ENCODE results near the gene ALOX15B. TPM values are rescaled to one million over a fixed set of nuclear protein-coding genes. Genes with fewer than 3 reads are reported as not detected.
A peak's percentile ranks its signal among the peaks of the same experiment; 100 is the strongest.

Gene ALOX15B
- total and polyA plus RNA-seq, 4 experiments from 2014 or later: 0.15 TPM; not detected in 3

- Mint-ChIP-seq H3K27ac (no peak overlapping the region), H3K9me3 (no peaks in the 10 kb centered on the region), H3K27me3 (peaks cover 29 to 45% of the 10 kb centered on the region in 2 donors), H3K4me3 (no peak overlapping the region), H3K36me3 (no peaks in the 10 kb centered on the region), H3K4me1 (no peaks in the 10 kb centered on the region)
- DNase-seq: no peak
- no peaks in the 10 kb centered on the region for H3K4me1 ChIP-seq (ENCODE audit: insufficient read depth, low read length)
- H3K36me3 ChIP-seq (ENCODE audit: insufficient read depth, low read length): no peaks in the 10 kb centered on the region
- intact Hi-C loops (cut with micrococcal nuclease): no loop called here
- H3K9me3 ChIP-seq (ENCODE audit: control insufficient read depth in 1 of 2, low read length in 2 of 2): no peaks in the 10 kb centered on the region
- POLR2A ChIA-PET (ENCODE audit: partially characterized antibody): no interaction called here
- no peak overlapping the region for H3K4me3 ChIP-seq (ENCODE audit: low read length in 2 of 2)
- H3K27ac ChIP-seq (ENCODE audit: low read depth, low read length): no peak overlapping the region
- CTCF ChIA-PET (ENCODE audit: partially characterized antibody): no interaction called here
- peaks cover 8% of the 10 kb centered on the region for H3K27me3 ChIP-seq (ENCODE audit: insufficient read depth, low read length)
Measured at GRCh38 chr17:8029121-8029520, 9.7 kb upstream of the ALOX15B start.

GRCh38 chr17:8031261-8031661 lies 7.6 kb upstream of the ALOX15B start:
- Mint-ChIP-seq H3K4me3 (no peak overlapping the region), H3K36me3 (no peaks in the 10 kb centered on the region), H3K4me1 (no peaks in the 10 kb centered on the region), H3K9me3 (no peaks in the 10 kb centered on the region), H3K27ac (no peak overlapping the region), H3K27me3 (peaks cover 23 to 45% of the 10 kb centered on the region in 2 donors)
- no peak for DNase-seq
- Histone ChIP-seq H3K4me1 (ENCODE audit: insufficient read depth, low read length) (no peaks in the 10 kb centered on the region), H3K4me3 (ENCODE audit: low read length in 2 of 2) (no peak overlapping the region), H3K27me3 (ENCODE audit: insufficient read depth, low read length) (peaks cover 8% of the 10 kb centered on the region), H3K9me3 (ENCODE audit: control insufficient read depth in 1 of 2, low read length in 2 of 2) (no peaks in the 10 kb centered on the region), H3K36me3 (ENCODE audit: insufficient read depth, low read length) (no peaks in the 10 kb centered on the region), H3K27ac (ENCODE audit: low read depth, low read length) (no peak overlapping the region)
- ChIA-PET CTCF (ENCODE audit: partially characterized antibody) (no interaction called here), POLR2A (ENCODE audit: partially characterized antibody) (no interaction called here)
- intact Hi-C loops (cut with micrococcal nuclease): no loop called here

DNA sequence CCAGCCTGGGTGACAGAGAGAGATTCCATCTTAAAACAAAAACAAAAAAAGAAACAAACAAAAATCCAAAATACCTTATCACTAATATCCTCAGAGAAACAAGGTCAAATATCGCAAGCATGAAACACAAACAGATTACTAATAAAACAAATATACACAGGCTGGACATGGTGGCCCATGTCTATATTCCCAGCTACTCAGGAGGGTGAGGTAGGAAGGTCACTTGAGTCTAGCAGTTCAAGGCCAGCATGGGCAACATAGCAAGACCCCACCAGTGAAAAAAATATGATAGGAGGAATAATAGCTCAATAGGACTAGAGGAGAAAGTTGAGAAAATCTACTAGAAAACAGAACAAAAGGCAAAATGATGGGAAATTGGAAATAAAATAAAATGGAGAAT lies 6.9 kb upstream of the ALOX15B start:
- ChIA-PET CTCF (ENCODE audit: partially characterized antibody) (no interaction called here), POLR2A (ENCODE audit: partially characterized antibody) (interaction anchor here (0.7 kb wide), 1 partner anchor 199 kb away, joined by 3 read pairs; no protein-coding TSS in a partner anchor)
- no peak overlapping the region for H3K4me3 ChIP-seq (ENCODE audit: low read length in 2 of 2)

DNA sequence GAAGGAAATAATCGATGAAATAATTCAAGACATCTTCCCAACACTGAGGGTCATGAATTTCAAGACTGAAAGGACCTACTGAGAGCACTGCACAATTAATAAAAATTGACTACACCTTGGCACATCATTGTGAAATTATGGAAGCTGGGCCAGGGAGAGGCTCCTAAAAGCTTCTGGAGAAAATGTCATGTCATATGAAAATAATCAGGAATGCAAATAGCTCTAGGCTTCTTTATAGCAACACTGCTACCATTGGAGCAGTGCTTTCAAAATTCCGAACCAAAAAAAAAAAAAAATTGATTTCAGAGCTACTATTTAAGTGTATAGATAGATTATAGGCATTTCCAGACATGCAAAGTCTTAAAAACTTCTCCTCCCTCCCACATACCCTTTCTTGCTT lies 6.4 kb upstream of the ALOX15B start:
- ChIA-PET CTCF (ENCODE audit: partially characterized antibody) (no interaction called here), POLR2A (ENCODE audit: partially characterized antibody) (interaction anchor here (0.7 kb wide), 1 partner anchor 200 kb away, joined by 3 read pairs; no protein-coding TSS in a partner anchor)
- intact Hi-C loops (cut with micrococcal nuclease): no loop called here
- Mint-ChIP-seq H3K27ac (no peak overlapping the region), H3K4me1 (no peaks in the 10 kb centered on the region), H3K4me3 (no peak overlapping the region), H3K9me3 (peaks cover 0 to 2% (median 0%) of the 10 kb centered on the region in 8 donors), H3K36me3 (peaks cover 0 to 2% of the 10 kb centered on the region in 2 donors), H3K27me3 (peaks cover 24 to 42% of the 10 kb centered on the region in 2 donors)
- DNase-seq: no peak
- no peak overlapping the region for H3K27ac ChIP-seq (ENCODE audit: low read depth, low read length)
- no peaks in the 10 kb centered on the region for H3K36me3 ChIP-seq (ENCODE audit: insufficient read depth, low read length)
- no peak overlapping the region for H3K4me3 ChIP-seq (ENCODE audit: low read length in 2 of 2)
- peaks cover 8% of the 10 kb centered on the region for H3K27me3 ChIP-seq (ENCODE audit: insufficient read depth, low read length)
- H3K9me3 ChIP-seq (ENCODE audit: control insufficient read depth in 1 of 2, low read length in 2 of 2): no peaks in the 10 kb centered on the region
- H3K4me1 ChIP-seq (ENCODE audit: insufficient read depth, low read length): no peaks in the 10 kb centered on the region

More for the DNA sequence above, 6.9 kb upstream of the ALOX15B start:
- Histone ChIP-seq H3K36me3 (ENCODE audit: insufficient read depth, low read length) (no peaks in the 10 kb centered on the region), H3K27me3 (ENCODE audit: insufficient read depth, low read length) (peaks cover 8% of the 10 kb centered on the region), H3K27ac (ENCODE audit: low read depth, low read length) (no peak overlapping the region), H3K4me1 (ENCODE audit: insufficient read depth, low read length) (no peaks in the 10 kb centered on the region), H3K9me3 (ENCODE audit: control insufficient read depth in 1 of 2, low read length in 2 of 2) (no peaks in the 10 kb centered on the region)
- no peaks in the 10 kb centered on the region for H3K4me1 Mint-ChIP-seq
- no peaks in the 10 kb centered on the region for H3K9me3 Mint-ChIP-seq
- intact Hi-C loops (cut with micrococcal nuclease): no loop called here
- H3K4me3 Mint-ChIP-seq: peak overlapping the region in 1 of 8 donors; percentile 36
- H3K27me3 Mint-ChIP-seq: peaks cover 23 to 44% of the 10 kb centered on the region in 2 donors
- no peak for DNase-seq
- H3K27ac Mint-ChIP-seq: no peak overlapping the region
- no peaks in the 10 kb centered on the region for H3K36me3 Mint-ChIP-seq

DNA sequence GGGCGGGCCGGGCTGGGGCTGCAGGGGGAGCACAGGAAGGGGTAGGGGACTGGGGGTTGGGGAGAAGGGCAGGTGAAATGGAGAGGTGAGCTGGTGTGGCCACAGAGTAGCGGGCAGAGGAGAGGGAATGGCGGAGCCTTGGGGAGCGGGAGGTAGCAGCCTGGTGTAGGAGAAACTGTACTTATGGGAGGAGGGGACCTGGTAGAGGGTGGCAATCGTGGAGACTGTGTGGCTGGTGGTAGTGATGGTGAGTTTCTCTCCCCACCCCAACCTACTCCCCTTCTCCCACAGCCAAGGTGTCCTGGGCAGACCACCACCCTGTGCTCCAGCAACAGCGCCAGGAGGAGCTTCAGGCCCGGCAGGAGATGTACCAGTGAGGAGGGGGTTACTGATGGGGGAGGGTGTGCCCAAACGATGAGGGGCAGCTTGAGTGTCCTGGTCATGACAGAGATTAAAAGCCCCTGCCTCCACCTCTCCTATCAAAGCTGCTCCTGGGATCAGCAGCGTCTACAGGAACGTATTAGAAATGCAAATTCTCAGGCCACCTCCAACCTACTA lies 831 bp downstream of the ALOX15B start:
- H3K4me1 Mint-ChIP-seq: peaks cover 0 to 4% (median 0%) of the 10 kb centered on the region in 4 donors
- H3K9me3 Mint-ChIP-seq: peaks cover 0 to 7% (median 0%) of the 10 kb centered on the region in 8 donors
- no peak for DNase-seq
- H3K27me3 ChIP-seq (ENCODE audit: insufficient read depth, low read length): no peaks in the 10 kb centered on the region
- H3K4me3 ChIP-seq (ENCODE audit: low read length in 2 of 2): no peak overlapping the region
- H3K4me1 ChIP-seq (ENCODE audit: insufficient read depth, low read length): no peaks in the 10 kb centered on the region
- no peak overlapping the region for H3K27ac ChIP-seq (ENCODE audit: low read depth, low read length)
- ChIA-PET POLR2A (ENCODE audit: partially characterized antibody) (no interaction called here), CTCF (ENCODE audit: partially characterized antibody) (no interaction called here)
- H3K27me3 Mint-ChIP-seq: peaks cover 16 to 20% of the 10 kb centered on the region in 2 donors
- no peaks in the 10 kb centered on the region for H3K9me3 ChIP-seq (ENCODE audit: control insufficient read depth in 1 of 2, low read length in 2 of 2)
- H3K27ac Mint-ChIP-seq: no peak overlapping the region
- no peak overlapping the region for H3K4me3 Mint-ChIP-seq
- H3K36me3 ChIP-seq (ENCODE audit: insufficient read depth, low read length): no peaks in the 10 kb centered on the region
- H3K36me3 Mint-ChIP-seq: peaks cover 0 to 6% of the 10 kb centered on the region in 2 donors
- intact Hi-C loops (cut with micrococcal nuclease): loop anchor here (2.0 kb wide), 1 partner anchor 49 kb away; no protein-coding TSS in a partner anchor

DNA sequence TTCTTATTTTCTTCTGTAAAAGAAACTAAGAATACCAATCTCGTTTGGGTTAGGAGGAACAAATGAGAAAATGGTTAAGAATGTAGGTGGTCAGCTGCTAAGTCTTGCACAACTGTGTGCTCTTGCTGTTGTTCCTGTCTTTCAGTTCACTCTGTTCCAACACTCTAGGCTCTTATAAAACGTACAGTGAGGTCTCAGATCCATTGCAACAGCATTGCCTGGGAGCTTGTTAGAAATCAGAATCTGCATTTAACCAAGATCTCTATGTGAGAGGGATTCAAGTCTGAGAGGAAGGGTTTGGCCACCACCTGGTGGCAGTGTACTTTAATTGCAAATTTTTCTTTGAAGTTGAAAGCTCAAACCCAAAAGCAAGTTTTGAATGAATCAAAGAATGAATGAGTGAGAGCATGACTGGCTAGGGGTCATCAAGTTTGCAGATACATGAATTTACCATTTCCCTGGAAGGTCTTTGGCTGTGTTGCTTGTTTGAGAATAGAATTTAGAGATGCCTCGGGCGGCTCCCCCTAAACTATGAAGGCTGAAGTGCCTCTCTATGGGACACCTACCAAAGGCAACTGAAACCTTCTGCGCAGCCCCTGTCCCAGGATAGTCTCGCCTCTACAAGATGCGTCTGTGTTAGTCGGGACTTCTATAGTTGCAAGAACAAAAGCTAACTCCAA lies 2.5 kb downstream of the ALOX15B start:
- Mint-ChIP-seq H3K4me3 (no peak overlapping the region), H3K27me3 (peaks cover 15 to 16% of the 10 kb centered on the region in 2 donors), H3K9me3 (peaks cover 0 to 7% (median 0%) of the 10 kb centered on the region in 8 donors), H3K36me3 (peaks cover 0 to 6% of the 10 kb centered on the region in 2 donors), H3K4me1 (peaks cover 0 to 4% (median 0%) of the 10 kb centered on the region in 4 donors), H3K27ac (no peak overlapping the region)
- CTCF ChIA-PET (ENCODE audit: partially characterized antibody): interaction anchor here (0.8 to 3.5 kb wide), 17 partner anchors 11 to 339 kb away, joined by 3 to 17 read pairs (median 4); no protein-coding TSS in a partner anchor
- Histone ChIP-seq H3K27me3 (ENCODE audit: insufficient read depth, low read length) (no peaks in the 10 kb centered on the region), H3K27ac (ENCODE audit: low read depth, low read length) (no peak overlapping the region), H3K36me3 (ENCODE audit: insufficient read depth, low read length) (no peaks in the 10 kb centered on the region), H3K4me3 (ENCODE audit: low read length in 2 of 2) (no peak overlapping the region), H3K9me3 (ENCODE audit: control insufficient read depth in 1 of 2, low read length in 2 of 2) (no peaks in the 10 kb centered on the region), H3K4me1 (ENCODE audit: insufficient read depth, low read length) (no peaks in the 10 kb centered on the region)
- DNase-seq: peak; percentile 29 to 49 (median 35)
- POLR2A ChIA-PET (ENCODE audit: partially characterized antibody): interaction anchor here (1.0 to 1.1 kb wide), 2 partner anchors 53 to 126 kb away, joined by 3 to 9 read pairs; partner anchors contain the start of gene RNF227
- intact Hi-C loops (cut with micrococcal nuclease): loop anchor here (1.0 to 2.0 kb wide), 5 partner anchors 16 to 298 kb away; no protein-coding TSS in a partner anchor

DNA sequence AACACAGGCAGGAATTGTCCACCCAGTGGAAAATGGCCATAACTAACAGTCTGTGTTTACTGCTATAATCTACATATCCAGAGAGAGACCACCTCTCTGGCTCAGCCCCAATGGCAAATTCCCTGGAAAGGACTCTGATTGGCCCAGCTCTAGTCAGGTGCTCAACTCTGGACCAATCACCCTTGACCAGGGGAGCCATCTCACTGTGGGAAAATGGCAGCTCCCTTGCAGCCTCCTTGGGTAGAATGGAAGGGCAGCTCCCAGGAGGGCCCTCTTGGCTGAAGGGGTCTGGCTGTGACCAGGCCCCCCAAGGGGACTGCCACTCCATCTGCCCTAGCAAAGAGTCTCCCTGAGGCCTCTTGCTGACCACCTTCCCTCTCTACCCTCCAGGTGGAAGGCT lies 3.1 kb downstream of the ALOX15B start:
- Mint-ChIP-seq H3K4me3 (no peak overlapping the region), H3K4me1 (peaks cover 0 to 4% (median 0%) of the 10 kb centered on the region in 4 donors), H3K27ac (no peak overlapping the region), H3K27me3 (peaks cover 15 to 16% of the 10 kb centered on the region in 2 donors), H3K9me3 (peaks cover 0 to 7% (median 0%) of the 10 kb centered on the region in 8 donors), H3K36me3 (peaks cover 0 to 6% of the 10 kb centered on the region in 2 donors)
- no peaks in the 10 kb centered on the region for H3K27me3 ChIP-seq (ENCODE audit: insufficient read depth, low read length)
- no peaks in the 10 kb centered on the region for H3K4me1 ChIP-seq (ENCODE audit: insufficient read depth, low read length)
- H3K27ac ChIP-seq (ENCODE audit: low read depth, low read length): no peak overlapping the region
- no peak for DNase-seq
- intact Hi-C loops (cut with micrococcal nuclease): loop anchor here (1.0 to 2.0 kb wide), 5 partner anchors 15 to 299 kb away; no protein-coding TSS in a partner anchor
- POLR2A ChIA-PET (ENCODE audit: partially characterized antibody): interaction anchor here (1.0 to 1.1 kb wide), 2 partner anchors 53 to 126 kb away, joined by 3 to 9 read pairs; partner anchors contain the start of gene RNF227
- H3K9me3 ChIP-seq (ENCODE audit: control insufficient read depth in 1 of 2, low read length in 2 of 2): no peaks in the 10 kb centered on the region
- CTCF ChIA-PET (ENCODE audit: partially characterized antibody): interaction anchor here (0.9 to 3.5 kb wide), 15 partner anchors 11 to 339 kb away, joined by 3 to 17 read pairs (median 4); no protein-coding TSS in a partner anchor
- no peaks in the 10 kb centered on the region for H3K36me3 ChIP-seq (ENCODE audit: insufficient read depth, low read length)
- no peak overlapping the region for H3K4me3 ChIP-seq (ENCODE audit: low read length in 2 of 2)
